GM19372 (cell line): ENCODE measurements around the gene SPN.
A peak's percentile ranks its signal among the peaks of the same experiment; 100 is the strongest.
"Not testable (repeated sequence)": the region's sequence is repeated elsewhere in the genome, so short reads cannot be mapped to it uniquely, and the experiment has no call there.

Experiments
- ATAC-seq: cut with Tn5 transposase; IDR thresholded peaks from one replicate; pipeline ENCODE4 v1.9.1; 2021; ENCODE audit warnings: mild to moderate bottlenecking, low read depth, moderate library complexity; ENCODE audit not compliant: unreplicated experiment

Gene SPN

GRCh38 chr16:29663016-29663806, at the start of gene SPN:
TSS of gene SPN (plus strand) at chr16:29663247. CDS start at chr16:29663729, 482 bp downstream.
- ATAC-seq = no peak

GRCh38 chr16:29613307-29614057, 49.6 kb upstream of the SPN start:
- ATAC-seq = peak; percentile 56

DNA sequence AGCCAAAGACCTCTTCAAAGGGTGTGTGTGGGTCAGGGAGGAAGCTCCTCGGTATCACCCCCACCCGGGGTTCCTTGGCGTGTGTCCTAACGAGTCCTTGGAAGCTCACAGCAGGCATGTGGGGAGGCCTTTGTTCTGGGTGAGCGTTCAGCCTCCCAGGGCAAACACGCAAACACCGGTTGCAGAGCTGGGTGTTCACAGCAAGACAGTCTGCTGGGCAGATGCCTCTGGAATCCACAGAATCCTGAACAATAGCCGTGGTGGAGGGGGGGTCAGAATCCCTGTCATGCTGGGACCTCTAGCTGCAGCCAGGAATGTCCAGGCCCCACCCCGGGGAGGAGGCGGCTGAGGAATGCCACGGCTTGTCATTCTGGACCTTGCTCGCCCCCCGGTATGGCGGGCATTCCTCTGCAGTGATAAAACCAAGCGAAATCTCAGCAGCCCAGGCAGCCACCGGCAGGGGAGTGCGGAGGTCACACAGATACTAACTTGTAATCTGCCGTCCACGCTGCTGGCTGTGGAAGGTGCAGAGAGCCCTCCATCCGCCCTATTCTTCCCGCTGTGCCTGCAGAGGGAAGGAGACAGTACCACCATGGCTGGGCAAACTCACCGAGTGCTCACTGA, 48.2 kb upstream of the SPN start:
- ATAC-seq = not testable (repeated sequence)

- ATAC-seq = not testable (repeated sequence)
Measured at GRCh38 chr16:29616127-29616526, 46.9 kb upstream of the SPN start.

DNA sequence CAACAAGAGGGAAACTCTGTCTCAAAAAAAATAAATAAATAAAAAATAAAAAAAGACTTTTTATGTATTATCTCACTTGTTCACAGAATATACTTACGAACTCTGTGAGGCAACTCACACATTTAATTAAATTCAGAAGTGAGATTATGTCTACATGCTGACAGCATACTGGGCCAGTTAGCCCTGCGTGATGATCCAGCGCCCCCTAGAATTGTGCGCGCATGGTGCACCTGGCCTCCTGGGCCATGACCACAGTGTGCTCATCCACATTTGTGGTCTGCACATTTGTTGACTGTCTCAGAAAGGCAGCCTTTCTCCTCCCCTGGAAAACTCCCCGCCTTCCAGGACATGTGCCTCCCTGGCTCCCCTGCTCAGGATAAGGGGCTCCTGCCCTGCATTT, 42.5 kb upstream of the SPN start:
- not testable (repeated sequence) for ATAC-seq

DNA sequence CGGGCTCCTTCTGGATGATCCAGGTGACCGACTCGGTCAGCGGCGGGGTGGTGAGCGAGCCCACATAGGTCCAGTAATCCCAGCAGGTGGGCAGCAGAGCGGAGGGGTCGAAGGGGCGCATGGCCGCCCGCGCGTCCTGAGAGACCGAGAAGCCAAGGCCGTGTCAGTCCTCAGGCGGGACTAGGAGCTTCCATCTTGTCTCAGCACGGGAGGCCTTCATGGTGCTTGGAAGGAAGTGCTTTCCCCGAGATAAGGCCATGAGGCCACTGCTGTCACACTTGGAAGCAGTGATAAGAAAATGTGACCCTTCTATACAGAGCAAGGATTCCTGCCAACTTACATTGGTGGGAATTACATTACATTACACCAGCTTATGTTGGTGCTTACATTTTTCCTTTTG, 40.3 kb upstream of the SPN start:
- ATAC-seq = not testable (repeated sequence)

DNA sequence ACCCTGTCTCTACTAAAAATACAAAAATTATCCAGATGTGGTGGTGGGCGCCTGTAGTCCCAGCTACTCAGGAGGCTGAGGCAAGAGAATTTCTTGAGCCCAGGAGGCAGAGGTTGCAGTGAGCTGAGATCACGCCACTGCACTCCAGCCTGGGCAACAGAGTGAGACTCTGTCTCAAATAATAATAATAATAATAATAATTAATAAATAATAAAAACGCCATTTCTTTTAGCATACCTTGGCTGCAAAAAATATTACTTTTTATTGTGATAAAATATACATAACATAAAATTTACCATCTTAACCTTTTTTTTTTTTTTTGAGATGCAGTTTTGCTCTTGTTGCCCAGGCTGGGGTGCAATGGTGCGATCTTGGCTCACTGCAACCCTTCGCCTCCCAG, 39.8 kb upstream of the SPN start:
- not testable (repeated sequence) for ATAC-seq

GRCh38 chr16:29625114-29625513, 37.9 kb upstream of the SPN start:
- not testable (repeated sequence) for ATAC-seq

DNA sequence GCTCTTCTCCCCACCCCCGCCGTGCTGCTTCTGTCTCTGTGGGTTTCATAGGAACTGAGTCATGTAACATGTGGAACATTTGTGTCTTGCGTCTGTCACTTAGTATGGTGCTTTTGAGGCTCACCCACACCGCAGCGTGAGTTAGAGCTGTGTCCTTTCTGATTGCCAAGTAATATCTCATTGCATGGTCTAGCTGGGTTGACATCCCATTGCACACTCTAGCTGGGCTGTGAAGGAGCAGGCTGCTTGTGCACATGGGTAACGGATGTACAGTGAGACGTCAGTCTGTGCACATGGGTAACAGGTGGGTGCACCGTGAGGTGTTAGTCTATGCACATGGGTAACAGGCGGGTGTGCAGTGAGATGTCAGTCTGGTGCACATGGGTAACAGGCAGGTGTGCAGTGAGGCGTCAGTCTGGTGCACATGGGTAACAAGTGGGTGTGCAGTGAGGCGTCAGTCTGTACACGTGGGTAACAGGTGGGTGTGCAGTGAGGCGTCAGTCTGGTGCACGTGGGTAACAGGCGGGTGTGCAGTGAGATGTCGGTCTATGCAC, 36.2 kb upstream of the SPN start:
- not testable (repeated sequence) for ATAC-seq

GRCh38 chr16:29627661-29628075, 35.4 kb upstream of the SPN start:
- not testable (repeated sequence) for ATAC-seq

DNA sequence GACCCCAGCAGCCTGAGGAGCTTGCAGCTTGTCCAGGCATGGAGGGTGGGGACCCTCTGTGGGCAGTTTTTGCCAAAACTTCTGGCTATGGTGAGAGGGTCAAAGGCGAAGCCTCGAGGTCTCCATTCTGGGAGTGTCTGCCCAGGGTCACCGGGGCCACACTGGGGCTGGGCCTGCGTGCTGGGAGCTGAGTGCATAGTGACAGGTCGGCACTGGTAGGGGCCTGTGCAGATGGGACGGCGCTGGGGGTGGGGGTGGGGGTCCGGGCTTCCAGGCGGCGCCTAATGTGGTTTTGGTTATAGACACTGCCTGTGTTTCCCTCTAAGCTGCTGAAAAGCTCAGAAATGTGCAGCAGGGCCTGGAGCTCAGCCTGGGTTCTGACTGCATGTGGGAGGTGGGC, 34.3 kb upstream of the SPN start:
- not testable (repeated sequence) for ATAC-seq

- ATAC-seq = not testable (repeated sequence)
Measured at GRCh38 chr16:29629318-29629717, 33.7 kb upstream of the SPN start.

DNA sequence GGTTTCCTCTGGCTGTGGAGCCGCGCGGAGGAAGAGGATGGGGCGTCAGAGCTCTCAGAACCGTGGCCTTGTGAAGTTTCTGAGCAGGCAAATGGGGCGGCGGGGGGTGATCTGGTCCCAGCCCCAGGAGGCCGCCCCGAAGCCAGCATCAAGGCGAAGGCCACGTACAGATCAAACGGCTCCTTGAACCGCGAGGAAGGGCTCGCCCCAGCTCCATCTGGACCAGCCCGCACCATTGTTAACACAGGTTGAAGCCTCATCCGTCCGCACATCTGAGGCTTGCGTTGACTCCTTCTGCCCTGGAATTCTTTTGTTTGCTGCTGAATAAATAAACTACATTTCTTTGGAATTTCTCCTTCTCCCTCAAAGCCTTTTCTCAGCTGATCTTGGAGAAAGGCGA, 31.4 kb upstream of the SPN start:
- ATAC-seq = not testable (repeated sequence)

DNA sequence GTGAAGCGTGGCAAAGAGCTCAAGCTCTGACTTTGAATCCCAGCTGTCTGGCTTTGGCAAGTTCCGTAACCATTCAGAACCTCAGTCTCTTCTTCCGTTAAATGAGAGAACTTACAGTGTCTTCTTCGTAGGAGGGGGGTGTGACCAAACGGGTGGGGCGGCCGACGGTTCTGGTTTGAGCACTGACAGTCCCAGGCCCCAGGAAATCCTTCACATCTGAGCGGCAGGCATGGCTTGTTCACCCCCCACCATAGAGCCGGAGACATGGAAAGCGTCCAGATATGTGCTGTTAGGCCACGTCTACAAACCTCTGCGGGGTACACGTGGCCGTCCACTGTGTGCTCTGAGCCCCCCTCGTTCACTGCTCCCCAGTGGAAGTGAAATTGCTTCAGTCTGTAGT, 27.1 kb upstream of the SPN start:
- ATAC-seq = not testable (repeated sequence)

DNA sequence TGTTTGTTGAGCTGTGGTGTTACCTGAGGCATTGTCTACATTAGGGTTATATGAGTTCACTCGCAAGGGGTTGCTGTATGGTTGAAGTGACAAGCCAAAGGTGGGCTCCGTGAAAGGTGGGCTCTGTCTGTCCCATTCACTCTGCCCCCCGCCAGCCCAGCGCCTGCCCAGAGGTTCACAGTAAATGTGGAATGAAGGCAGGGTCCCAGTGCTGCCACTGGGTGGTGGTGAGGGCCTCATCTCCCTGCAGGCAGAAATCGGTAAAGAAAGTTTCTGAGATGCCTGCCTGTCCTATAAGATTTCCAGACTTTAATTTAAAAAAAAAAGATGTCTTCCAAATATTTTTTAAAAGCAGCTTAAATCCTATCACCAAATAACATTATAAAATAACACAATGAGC, 26.7 kb upstream of the SPN start:
- ATAC-seq = not testable (repeated sequence)

- not testable (repeated sequence) for ATAC-seq
Measured at GRCh38 chr16:29638751-29639150, 24.3 kb upstream of the SPN start.

- ATAC-seq = no peak
Measured at GRCh38 chr16:29641561-29641960, 21.5 kb upstream of the SPN start.

GRCh38 chr16:29643596-29643995, 19.5 kb upstream of the SPN start:
- no peak for ATAC-seq

DNA sequence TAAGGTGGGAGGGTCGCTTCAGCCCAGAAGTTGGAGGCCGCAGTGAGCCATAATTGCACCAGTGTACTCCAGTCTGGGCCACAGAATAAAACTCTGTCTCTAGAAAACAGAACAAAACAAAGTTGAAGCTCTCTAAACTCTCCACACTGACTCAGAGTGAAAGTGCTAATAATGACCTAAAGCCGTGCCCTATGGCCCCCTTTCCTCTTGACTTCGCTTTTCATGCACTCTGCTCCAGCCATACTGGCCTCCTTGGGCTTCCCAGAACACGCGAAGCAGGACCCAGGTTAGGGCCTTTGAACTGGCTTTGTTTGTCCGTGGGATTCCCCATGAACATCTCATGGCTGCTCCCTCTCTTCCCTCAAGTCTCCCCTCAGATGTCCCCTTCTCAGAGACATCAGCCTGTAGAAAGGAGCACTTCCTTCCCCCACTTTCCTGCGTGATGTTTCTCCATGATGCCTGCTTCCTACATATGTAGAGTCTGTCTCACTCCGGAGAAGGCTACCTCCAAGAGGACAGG, 18.6 kb upstream of the SPN start:
- ATAC-seq = no peak

DNA sequence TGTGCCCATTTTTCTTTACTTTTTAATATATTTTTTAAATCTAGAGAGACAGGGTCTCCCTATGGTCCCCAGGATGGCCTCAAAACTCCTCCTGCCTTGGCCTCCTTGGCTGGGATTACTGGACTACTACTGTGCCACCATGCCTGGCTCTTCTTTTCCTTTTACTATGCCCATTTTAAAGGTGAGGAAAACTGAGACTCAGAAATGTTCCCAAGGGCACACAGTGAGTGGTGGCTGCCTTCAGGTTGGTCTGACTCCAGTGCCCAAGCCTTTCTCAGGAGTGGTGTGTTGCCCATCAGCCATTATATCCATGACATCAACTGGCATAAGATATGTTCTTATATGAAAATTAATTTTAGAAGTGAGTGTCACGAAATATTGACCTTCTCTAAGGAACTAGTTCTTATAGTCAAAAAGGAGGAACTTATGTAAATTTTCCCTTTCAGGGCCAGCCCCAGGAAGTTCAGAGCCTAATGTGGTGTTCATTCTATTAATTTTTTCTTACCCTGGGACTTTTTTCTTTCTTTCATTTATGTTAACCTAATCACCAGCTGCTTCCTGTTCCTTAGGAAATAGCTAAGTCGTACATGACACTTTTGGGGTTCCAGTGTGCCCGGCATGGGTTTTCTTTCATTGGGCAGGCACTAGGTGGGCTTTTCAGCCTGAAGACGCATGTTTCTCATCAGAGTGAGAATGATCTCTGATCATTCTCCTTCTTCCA, 17.9 kb upstream of the SPN start:
- ATAC-seq = no peak
